B cell (primary cell): ENCODE measurements around the gene TSG101.

Source experiments
- CTCF ChIP-seq: fragments of 200-600 bp; IDR thresholded peaks from one replicate; pipeline ENCODE4 v1.8.0; 2022; ENCODE audit warnings: antibody characterized with exemption, mild to moderate bottlenecking
- EZH2 ChIP-seq: IDR thresholded peaks from 2 replicates; pipeline ENCODE4 v1.6.1; 2012; ENCODE audit warnings: borderline replicate concordance, low read depth, mild to moderate bottlenecking, moderate library complexity, low read length; ENCODE audit not compliant: insufficient read depth, poor library complexity, severe bottlenecking

DNA sequence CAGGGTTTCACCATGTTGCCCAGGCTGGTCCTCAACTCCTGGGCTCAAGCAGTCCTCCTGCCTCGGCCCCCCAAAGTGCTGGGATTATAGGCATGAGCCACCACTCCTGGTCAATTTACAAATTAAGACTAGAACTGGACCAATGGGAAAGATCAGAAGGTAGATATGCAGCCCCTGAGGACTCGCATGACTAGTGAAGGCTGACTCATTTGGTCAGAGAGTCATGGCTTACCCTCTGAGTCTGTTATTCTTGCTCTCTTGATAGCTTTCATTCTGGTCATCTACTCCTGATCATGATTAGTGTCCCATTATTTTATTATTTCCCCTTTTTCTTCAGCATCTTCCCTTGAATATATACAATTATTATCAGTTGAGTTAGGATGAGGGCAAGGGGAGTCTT lies 73.8 kb downstream of the TSG101 start:
- TF ChIP-seq CTCF (no peak), EZH2 (no peak)
